GM13976 (cell line): ENCODE data around the gene RBBP5.

ENCODE experiments used
- DNase-seq: peaks from one replicate; pipeline ENCODE4 v3.0.0; 2012; ENCODE audit warnings: low spot score
- CTCF ChIP-seq: IDR thresholded peaks from 2 replicates; pipeline ENCODE4 v1.5.1; 2012; ENCODE audit warnings: borderline replicate concordance, mild to moderate bottlenecking; ENCODE audit not compliant: insufficient read depth; ENCODE audit errors: extremely low read depth, missing control alignments, control extremely low read depth
- in situ Hi-C: fragments of 300-500 bp; cut with MboI; formaldehyde crosslinking; loops from one replicate; pipeline ENCODE4 v1.12.0; 2022; ENCODE audit warnings: low sequenced_read_pairs, mixed read lengths, inconsistent platforms; ENCODE audit not compliant: unreplicated experiment

Gene RBBP5

GRCh38 chr1:205098242-205098641 is 23.5 kb downstream of the RBBP5 start:
- DNase-seq: no peak
- no peak for TF ChIP-seq CTCF
- in situ Hi-C loops: no loop called here

GRCh38 chr1:205095422-205095821 is 26.4 kb downstream of the RBBP5 start:
- no peak for TF ChIP-seq CTCF
- in situ Hi-C loops: no loop called here
- no peak for DNase-seq

GRCh38 chr1:205091043-205091740 is 30.6 kb downstream of the RBBP5 start:
- in situ Hi-C loops: no loop called here
- no peak for TF ChIP-seq CTCF
- DNase-seq: no peak

- DNase-seq: no peak
- in situ Hi-C loops: no loop called here
Measured at GRCh38 chr1:205088341-205088740, 33.4 kb downstream of the RBBP5 start.

GRCh38 chr1:205084360-205084759 is 37.4 kb downstream of the RBBP5 start, which contains the start of gene TMEM81:
TMEM81 (minus strand) TSS chr1:205084460; CDS start chr1:205084320, 140 bp downstream.
- TF ChIP-seq CTCF: no peak
- DNase-seq: no peak
- in situ Hi-C loops: no loop called here

More at GRCh38 chr1:205088341-205088740, 33.4 kb downstream of the RBBP5 start:
- TF ChIP-seq CTCF: no peak

GRCh38 chr1:205082431-205082830 is 39.3 kb downstream of the RBBP5 start:
- DNase-seq: no peak
- TF ChIP-seq CTCF: no peak
- in situ Hi-C loops: no loop called here
